ENCODE measurements around the gene PPP1R3G.

Gene PPP1R3G

GRCh38 chr6:5136851-5137250 is 51.7 kb downstream of the PPP1R3G start:
- no peak for DNase-seq (ENCODE audit: insufficient read length, low spot score)
- FAIRE-seq = no peak

Data from GM19239 (cell line).